A549 (cell line): ENCODE results near the gene MAGI2. TPM values are rescaled to one million over a fixed set of nuclear protein-coding genes. Genes with fewer than 3 reads are reported as not detected.

Experiments used
- ATAC-seq, 2 experiments: fragments of 200-7000 bp in 1 of 2; fragments of >200 bp in 1 of 2; cut with Nextera tagmentation in 1 of 2; cut with Tn5 transposase in 1 of 2; 3 replicates each; pipeline versions ENCODE4 v1.8.0 to v1.9.1; 2018 to 2020; ENCODE audit warnings: mild to moderate bottlenecking in 1 of 2, moderate library complexity in 1 of 2
- CTCF ChIA-PET: fragments of 300-600 bp; sonication (Branson Sonifier 250); formaldehyde crosslinking; extraction: SDS; loops from one replicate; lab custom pipeline; 2021; ENCODE audit warnings: antibody characterized with exemption, inconsistent platforms; lab: Yijun Ruan, JAX
- POLR2A ChIA-PET: fragments of 350-600 bp; formaldehyde crosslinking; extraction: SDS; loops from one replicate; lab custom pipeline; 2021; ENCODE audit warnings: antibody characterized with exemption, inconsistent platforms; lab: Yijun Ruan, JAX
- DNase-seq, 2 experiments: peaks; one replicate each; pipeline versions ENCODE4 v3.0.0 to v3.0.0-alpha.2; 2011 to 2016; ENCODE audit warnings: low read depth in 1 of 2, low spot score in 1 of 2
- FAIRE-seq: peaks from 2 replicates; lab custom pipeline; 2011; peaks lifted over from hg19 to GRCh38; lab: Jason Lieb, UNC
- H3K27ac ChIP-seq, 2 experiments: fragments of >200 bp; sonication (Bioruptor Twin); formaldehyde crosslinking; 3 replicates each; pipeline ENCODE4 v1.5.1; 2016 to 2017
- H3K4me1 ChIP-seq: fragments of >200 bp; sonication (Bioruptor Twin); formaldehyde crosslinking; 3 replicates; pipeline ENCODE4 v1.6.1; 2016
- H3K4me2 ChIP-seq: fragments of >200 bp; sonication (Bioruptor Twin); formaldehyde crosslinking; 3 replicates; pipeline ENCODE4 v1.6.1; 2016
- H3K4me3 ChIP-seq: fragments of >200 bp; sonication (Bioruptor Twin); formaldehyde crosslinking; 3 replicates; pipeline ENCODE4 v1.5.1; 2016
- H3K9me3 ChIP-seq: fragments of >200 bp; sonication (Bioruptor Twin); formaldehyde crosslinking; 3 replicates; pipeline ENCODE4 v1.6.1; 2016
- CHD4 ChIP-seq: fragments of 200-600 bp; sonication (generic); IDR thresholded peaks from 2 replicates; pipeline ENCODE4 v1.6.1; 2016; ENCODE audit warnings: antibody characterized with exemption, mild to moderate bottlenecking, borderline replicate concordance
- ELK1 ChIP-seq: fragments of 150-350 bp; IDR thresholded peaks from 2 replicates; pipeline ENCODE4 v1.6.1; 2014; ENCODE audit warnings: low read depth, mild to moderate bottlenecking, low read length
- HDAC2 ChIP-seq: fragments of 200-600 bp; sonication (generic); IDR thresholded peaks from 2 replicates; pipeline ENCODE4 v1.6.1; 2016
- JUN ChIP-seq, 2 experiments: fragments of >200 bp; sonication (Bioruptor Twin); formaldehyde crosslinking; IDR thresholded peaks; 2 replicates in 1 of 2; 3 replicates in 1 of 2; pipeline ENCODE4 v1.6.1; 2016 to 2017
- MAX ChIP-seq: IDR thresholded peaks from 2 replicates; pipeline ENCODE4 v1.6.1; 2012
- MAZ ChIP-seq: fragments of 150-350 bp; IDR thresholded peaks from 2 replicates; pipeline ENCODE4 v1.6.1; 2014; ENCODE audit warnings: antibody characterized with exemption, low read depth, low read length, borderline replicate concordance
- NPAS2 ChIP-seq: fragments of 250-450 bp; sonication (Bioruptor Pico); IDR thresholded peaks from 2 replicates; pipeline ENCODE4 v1.8.0; 2022; ENCODE audit warnings: mild to moderate bottlenecking, moderate library complexity, borderline replicate concordance
- NR3C1 ChIP-seq: fragments of >200 bp; sonication (Bioruptor Twin); formaldehyde crosslinking; IDR thresholded peaks from 3 replicates; pipeline ENCODE4 v1.6.1; 2017
- PHF8 ChIP-seq: fragments of 200-600 bp; sonication (generic); IDR thresholded peaks from 2 replicates; pipeline ENCODE4 v1.6.1; 2016; ENCODE audit warnings: low read depth, mild to moderate bottlenecking, antibody characterized with exemption, moderate library complexity, borderline replicate concordance
- RCOR1 ChIP-seq: fragments of 150-350 bp; IDR thresholded peaks from 2 replicates; pipeline ENCODE4 v1.6.1; 2014; ENCODE audit warnings: antibody characterized with exemption, low read length, low read depth
- REST ChIP-seq: fragments of 200-600 bp; sonication (generic); IDR thresholded peaks from 2 replicates; pipeline ENCODE4 v1.6.1; 2016; ENCODE audit warnings: antibody characterized with exemption, mild to moderate bottlenecking, moderate library complexity
- SMC3 ChIP-seq: fragments of >200 bp; sonication (Bioruptor Twin); formaldehyde crosslinking; IDR thresholded peaks from 3 replicates; pipeline ENCODE4 v1.6.1; 2018; ENCODE audit warnings: inconsistent platforms
- WGBS: methylation state at CpG from one replicate; pipeline ENCODE4 v1.1.6; 2017; ENCODE audit errors: missing lambda C conversion rate; 5-methylcytosine and 5-hydroxymethylcytosine counted together
- polyA plus RNA-seq, 4 experiments: library from polyadenylated mRNA; depleted of rRNA in 3 of 4; stranded (reverse); fragments of >200 nt; fragmentation: RNase III in 1 of 4; extraction: RNeasy Plus Mini Kit Qiagen cat#74134 plus additional on column Dnase treatment in 1 of 4; gene quantifications; 2 replicates in 3 of 4; 3 replicates in 1 of 4; pipeline ENCODE4 v1.2.3, GENCODE V29; 2011 to 2017
- TF ChIP-seq, protein P1 (sequence below): fragments of >200 bp; sonication (Bioruptor Twin); formaldehyde crosslinking; IDR thresholded peaks from 3 replicates; pipeline ENCODE4 v1.5.1; 2016

Gene MAGI2
- polyA plus RNA-seq, 2 of the 4 experiments (the other 2 are of a cell fraction): 0.48 to 0.81 TPM

GRCh38 chr7:78787854-78788253, 665.6 kb downstream of the MAGI2 start:
- Histone ChIP-seq H3K27ac (no peak overlapping the region), H3K4me3 (no peak overlapping the region), H3K4me1 (no peaks in the 10 kb centered on the region), H3K9me3 (no peaks in the 10 kb centered on the region), H3K4me2 (no peak overlapping the region)
- no peak for ATAC-seq
- POLR2A ChIA-PET: no interaction called here
- TF ChIP-seq, protein P1, sequence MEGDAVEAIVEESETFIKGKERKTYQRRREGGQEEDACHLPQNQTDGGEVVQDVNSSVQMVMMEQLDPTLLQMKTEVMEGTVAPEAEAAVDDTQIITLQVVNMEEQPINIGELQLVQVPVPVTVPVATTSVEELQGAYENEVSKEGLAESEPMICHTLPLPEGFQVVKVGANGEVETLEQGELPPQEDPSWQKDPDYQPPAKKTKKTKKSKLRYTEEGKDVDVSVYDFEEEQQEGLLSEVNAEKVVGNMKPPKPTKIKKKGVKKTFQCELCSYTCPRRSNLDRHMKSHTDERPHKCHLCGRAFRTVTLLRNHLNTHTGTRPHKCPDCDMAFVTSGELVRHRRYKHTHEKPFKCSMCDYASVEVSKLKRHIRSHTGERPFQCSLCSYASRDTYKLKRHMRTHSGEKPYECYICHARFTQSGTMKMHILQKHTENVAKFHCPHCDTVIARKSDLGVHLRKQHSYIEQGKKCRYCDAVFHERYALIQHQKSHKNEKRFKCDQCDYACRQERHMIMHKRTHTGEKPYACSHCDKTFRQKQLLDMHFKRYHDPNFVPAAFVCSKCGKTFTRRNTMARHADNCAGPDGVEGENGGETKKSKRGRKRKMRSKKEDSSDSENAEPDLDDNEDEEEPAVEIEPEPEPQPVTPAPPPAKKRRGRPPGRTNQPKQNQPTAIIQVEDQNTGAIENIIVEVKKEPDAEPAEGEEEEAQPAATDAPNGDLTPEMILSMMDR: no peak
- TF ChIP-seq ELK1 (no peak), CHD4 (no peak), SMC3 (no peak), MAZ (no peak), JUN (IDR thresholded peaks at IDR 0.05) (no peak), RCOR1 (no peak), PHF8 (no peak), NR3C1 (no peak)
- CTCF ChIA-PET: no interaction called here
- no peak for DNase-seq
- FAIRE-seq: no peak
- 13% methylated on average over 1 of the region's 1 CpG for WGBS

GRCh38 chr7:78786055-78786454, 667.4 kb downstream of the MAGI2 start:
- no peak overlapping the region for H3K27ac ChIP-seq
- CTCF ChIA-PET: interaction anchor here (0.6 kb wide), 1 partner anchor 622 kb away, joined by 5 read pairs; no protein-coding TSS in a partner anchor

More at GRCh38 chr7:78786055-78786454, 667.4 kb downstream of the MAGI2 start:
- H3K4me2 ChIP-seq: no peak overlapping the region
- TF ChIP-seq REST (no peak), MAX (no peak), NPAS2 (CRISPR knock-in tag) (no peak), HDAC2 (no peak)
- no peaks in the 10 kb centered on the region for H3K9me3 ChIP-seq
- FAIRE-seq: no peak
- ATAC-seq: no peak
- H3K4me3 ChIP-seq: no peak overlapping the region
- DNase-seq: no peak
- WGBS: 15% methylated on average over 2 of the region's 2 CpGs
- H3K4me1 ChIP-seq: no peaks in the 10 kb centered on the region
- POLR2A ChIA-PET: no interaction called here
